HG02759 (cell line): ENCODE measurements around the gene DNAJB12.
"Not testable (repeated sequence)": the region's sequence is repeated elsewhere in the genome, so short reads cannot be mapped to it uniquely, and the experiment has no call there.

ENCODE experiments used
- ATAC-seq: cut with Tn5 transposase; IDR thresholded peaks from one replicate; pipeline ENCODE4 v1.9.1; 2021; ENCODE audit warnings: mild to moderate bottlenecking, moderate library complexity; ENCODE audit not compliant: unreplicated experiment

Gene DNAJB12

DNA sequence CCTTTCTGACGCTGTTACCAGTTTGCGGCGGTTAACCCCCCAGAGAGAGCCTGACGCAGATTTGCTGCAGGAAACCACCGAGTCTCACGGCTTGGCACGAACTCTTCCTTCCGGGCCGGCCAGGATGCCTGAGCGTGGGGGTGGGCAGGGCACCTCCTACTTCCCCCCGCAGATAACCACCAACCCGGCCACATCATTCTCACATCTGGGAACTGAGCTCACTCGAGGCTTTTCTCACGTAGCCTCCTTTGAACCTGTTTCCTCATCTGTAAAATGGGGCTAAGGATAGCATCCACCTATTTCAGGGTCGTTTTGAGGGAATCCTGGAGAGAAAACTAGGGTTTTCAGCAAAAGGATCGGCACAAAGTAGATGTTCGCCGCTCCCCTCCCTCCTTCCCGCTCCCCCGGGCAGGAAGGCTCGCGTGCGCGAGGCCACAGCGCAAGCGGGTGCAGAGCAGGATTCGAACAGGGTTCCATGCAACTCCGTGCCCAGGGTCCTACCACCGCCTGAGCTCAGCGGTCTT, 57.4 kb downstream of the DNAJB12 start:
- ATAC-seq, result peak; percentile 55

DNA sequence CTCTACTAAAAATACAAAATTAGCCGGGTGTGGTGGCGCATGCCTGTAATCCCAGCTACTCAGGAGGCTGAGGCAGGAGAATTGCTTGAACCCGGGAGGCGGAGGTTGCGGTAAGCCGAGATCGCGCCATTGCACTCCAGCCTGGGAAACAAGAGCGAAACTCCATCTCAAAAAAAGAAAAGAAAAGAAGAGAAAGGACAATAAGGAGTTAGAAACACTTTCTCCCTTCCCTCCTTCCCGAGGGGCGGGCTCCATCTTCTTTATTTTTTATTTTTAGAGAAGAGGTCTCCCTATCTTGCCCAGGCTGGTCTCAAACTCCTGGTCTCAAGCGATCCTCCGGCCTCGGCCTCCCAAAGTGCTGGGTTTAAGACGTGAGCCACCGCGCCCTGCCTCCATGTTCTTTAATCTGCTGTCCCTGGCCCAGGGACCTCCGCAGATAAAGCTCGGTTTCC, 57.9 kb downstream of the DNAJB12 start:
- ATAC-seq, result not testable (repeated sequence)

DNA sequence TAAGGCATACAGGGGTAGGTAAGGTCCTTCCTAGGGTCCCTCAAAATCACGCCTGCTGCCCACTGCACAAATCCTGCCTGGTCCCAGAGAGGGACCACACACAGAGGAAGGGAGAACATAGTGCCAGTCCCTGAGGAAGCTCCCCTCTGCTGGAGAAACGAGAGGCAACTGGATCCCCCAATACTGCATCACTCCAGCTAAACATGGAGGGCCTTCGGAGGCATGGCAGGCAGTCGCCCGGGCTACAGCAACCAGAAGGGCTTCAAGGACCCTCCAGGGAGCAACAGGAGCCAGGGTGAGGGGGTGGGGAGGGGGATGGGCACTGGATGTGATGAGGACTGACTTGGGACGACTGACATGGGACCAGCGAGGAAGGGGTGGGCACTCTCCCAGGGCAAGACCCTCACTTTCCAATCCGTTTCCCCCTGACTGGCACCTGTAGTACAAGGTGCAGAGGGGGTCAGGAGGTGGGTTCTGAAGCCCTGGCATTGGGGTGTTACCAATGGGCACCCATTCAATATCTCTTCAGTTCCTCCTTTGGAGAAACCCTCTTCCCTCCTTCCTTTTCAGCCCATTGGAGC, 59.3 kb downstream of the DNAJB12 start:
- ATAC-seq, result no peak

DNA sequence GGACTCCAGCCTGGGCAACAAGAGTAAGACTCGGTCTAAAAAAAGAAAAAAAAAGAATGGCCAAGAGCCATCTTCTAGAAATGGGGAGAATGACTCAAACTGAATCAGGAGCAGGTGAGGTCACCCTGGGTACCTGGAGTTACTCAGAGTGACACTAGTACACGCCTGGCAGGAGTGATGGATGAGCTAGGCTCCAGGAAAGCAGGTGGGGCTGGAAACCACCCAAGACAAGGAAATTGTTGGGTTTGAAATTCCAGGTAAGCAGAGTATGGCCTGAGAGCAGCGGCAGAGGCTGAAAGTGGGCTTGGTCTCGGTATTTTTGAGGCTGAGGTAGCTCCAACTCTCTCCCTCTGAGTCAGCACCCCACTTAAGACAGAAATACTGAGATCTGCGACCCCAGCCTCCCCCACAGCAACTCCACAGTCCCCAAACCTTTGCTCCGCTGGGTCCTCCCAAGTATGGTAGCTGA, 62.5 kb downstream of the DNAJB12 start:
- ATAC-seq, result no peak

DNA sequence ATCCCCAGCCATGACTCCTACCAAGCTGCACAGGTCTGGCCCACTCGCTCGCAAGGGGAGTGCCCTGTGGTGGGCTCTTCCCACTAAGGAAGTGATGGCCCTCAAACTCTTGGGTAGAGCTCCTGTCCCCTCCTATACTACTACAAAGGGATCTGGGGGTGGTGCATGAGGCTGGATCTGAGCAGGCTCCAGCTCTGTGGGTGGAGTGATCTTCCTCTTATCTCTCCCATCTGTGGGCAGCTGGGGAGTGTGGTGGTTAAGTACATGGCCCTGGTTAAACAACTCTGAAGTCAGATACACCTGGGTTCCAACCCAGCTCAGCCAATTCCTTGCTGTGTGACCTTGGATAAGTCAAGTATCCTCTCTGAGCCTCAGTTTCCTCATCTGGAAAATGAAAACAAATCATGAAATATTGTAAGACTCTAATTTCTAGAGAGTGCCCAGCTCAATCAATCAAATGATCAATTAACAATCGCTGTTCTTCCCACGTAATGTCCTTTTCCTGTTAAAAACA, 63.6 kb downstream of the DNAJB12 start:
- ATAC-seq, result no peak

DNA sequence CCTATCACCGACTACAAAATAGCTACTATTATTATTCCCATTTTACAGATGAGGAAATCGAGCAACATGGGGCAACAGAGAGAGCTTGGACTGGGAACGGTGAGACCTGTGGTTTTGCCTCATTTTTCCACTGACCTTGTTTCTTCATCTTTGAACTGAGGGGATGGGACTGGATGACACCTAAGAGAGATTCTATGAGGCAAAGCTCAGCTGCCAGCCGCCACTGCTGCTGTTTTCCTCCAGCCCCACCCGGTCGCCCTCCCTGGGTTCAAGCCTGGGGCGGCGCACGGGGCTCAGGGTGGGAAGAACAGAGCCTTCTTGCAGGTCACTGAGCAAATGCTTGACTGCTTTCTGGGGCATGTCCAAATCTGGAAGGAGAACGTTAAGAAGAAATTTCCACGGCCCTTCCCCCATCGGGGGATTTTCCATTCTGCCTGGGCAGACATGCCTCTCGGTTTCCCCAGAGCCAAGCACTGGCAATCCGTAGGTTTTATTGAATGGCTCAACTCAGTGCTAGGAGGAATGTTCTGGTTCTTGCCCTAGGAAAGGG, 68.7 kb downstream of the DNAJB12 start:
- no peak for ATAC-seq

DNA sequence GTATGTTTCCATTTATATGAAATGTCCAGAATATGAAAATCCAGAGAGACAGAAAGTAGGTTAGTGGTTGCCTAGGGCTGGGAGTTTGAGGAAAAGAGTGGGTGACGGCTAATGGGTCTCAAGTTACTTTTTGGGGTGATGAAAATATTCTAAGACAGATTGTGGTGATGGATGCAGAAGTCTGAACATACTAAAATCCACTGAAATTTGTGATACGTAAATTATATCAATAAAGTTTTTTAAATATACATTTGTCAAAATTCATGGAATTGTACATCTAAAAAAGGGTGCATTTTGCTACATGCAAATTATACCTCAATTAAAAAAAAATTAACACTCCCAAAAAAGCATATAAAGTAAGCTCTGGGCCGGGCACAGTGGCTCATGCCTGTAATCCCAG, 71.6 kb downstream of the DNAJB12 start:
- ATAC-seq, result no peak
